Measurements from ENCODE around the gene GPR89B.
"Not testable (repeated sequence)": the region's sequence is repeated elsewhere in the genome, so short reads cannot be mapped to it uniquely, and the experiment has no call there.

The GPR89B gene

DNA sequence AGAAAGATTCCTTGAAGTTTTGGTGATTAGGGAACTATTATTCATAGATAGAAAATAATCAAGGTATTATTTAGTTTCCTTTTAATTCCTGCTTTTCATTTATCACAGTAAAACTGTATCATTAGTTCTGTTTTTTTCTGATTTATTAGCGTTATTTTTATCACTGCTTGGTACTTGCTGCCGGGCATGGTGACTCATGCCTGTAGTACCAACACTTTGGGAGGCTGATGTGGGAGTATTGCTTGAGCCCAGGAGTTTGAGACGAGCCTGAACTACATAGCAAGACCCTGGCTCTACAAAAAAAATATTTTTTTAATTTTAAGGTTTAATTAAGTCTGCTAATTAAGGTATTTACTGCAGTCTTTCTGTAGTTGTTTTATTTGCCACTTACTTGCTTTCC, 59.7 kb downstream of the GPR89B start:
- not testable (repeated sequence) for H3K27me3 ChIP-seq (replicated peaks; ENCODE audit: control insufficient read depth, insufficient read depth, low read length); H3K36me3 ChIP-seq (ENCODE audit: control insufficient read depth, insufficient read depth, low read length); DNase-seq (ENCODE audit: extremely low read depth, insufficient read length)

DNA sequence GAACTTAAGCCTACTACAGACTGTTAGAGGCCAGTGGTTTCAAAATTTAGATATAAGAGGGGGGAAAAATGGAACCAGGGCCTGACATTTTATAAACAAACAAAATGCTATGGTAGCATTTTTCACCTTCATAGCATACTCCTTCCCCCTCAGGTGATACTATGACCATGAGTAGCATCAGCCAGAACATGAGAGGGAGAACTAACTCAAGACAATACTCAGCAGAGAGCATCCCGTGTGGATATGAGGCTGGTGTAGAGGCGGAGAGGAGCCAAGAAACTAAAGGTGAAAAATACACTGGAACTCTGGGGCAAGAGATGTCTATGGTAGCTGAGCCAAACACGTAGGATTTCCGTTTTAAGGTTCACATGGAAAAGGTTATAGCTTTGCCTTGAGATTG, 64.7 kb downstream of the GPR89B start:
- DNase-seq (ENCODE audit: extremely low read depth, insufficient read length); H3K36me3 ChIP-seq (ENCODE audit: control insufficient read depth, insufficient read depth, low read length); H3K27me3 ChIP-seq (replicated peaks; ENCODE audit: control insufficient read depth, insufficient read depth, low read length); H3K4me3 ChIP-seq (replicated peaks; ENCODE audit: low read depth, low read length): not testable (repeated sequence)

More for the DNA sequence above, 59.7 kb downstream of the GPR89B start:
- not testable (repeated sequence) for H3K4me3 ChIP-seq (replicated peaks; ENCODE audit: low read depth, low read length)

DNA sequence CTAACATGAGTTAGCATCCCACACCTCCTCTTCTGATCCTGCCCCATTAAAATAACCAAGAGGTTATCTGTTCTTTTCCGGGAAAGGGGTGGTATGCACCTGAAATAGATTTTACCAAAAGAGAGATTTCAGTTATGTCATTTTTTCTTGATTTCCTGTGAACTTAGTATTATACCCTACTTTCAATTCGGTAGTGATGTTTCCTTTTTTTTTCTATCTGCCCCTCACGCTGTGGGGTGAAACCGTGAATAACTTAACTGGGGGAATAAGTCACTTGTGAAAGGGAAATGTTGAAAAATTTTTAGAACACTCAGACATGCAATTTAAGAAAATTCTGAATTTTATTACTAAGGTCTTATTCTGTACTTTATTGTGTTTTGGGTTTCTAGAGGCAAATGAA, 65.2 kb downstream of the GPR89B start:
- not testable (repeated sequence) for H3K36me3 ChIP-seq (ENCODE audit: control insufficient read depth, insufficient read depth, low read length); H3K4me3 ChIP-seq (replicated peaks; ENCODE audit: low read depth, low read length); DNase-seq (ENCODE audit: extremely low read depth, insufficient read length); H3K27me3 ChIP-seq (replicated peaks; ENCODE audit: control insufficient read depth, insufficient read depth, low read length)

DNA sequence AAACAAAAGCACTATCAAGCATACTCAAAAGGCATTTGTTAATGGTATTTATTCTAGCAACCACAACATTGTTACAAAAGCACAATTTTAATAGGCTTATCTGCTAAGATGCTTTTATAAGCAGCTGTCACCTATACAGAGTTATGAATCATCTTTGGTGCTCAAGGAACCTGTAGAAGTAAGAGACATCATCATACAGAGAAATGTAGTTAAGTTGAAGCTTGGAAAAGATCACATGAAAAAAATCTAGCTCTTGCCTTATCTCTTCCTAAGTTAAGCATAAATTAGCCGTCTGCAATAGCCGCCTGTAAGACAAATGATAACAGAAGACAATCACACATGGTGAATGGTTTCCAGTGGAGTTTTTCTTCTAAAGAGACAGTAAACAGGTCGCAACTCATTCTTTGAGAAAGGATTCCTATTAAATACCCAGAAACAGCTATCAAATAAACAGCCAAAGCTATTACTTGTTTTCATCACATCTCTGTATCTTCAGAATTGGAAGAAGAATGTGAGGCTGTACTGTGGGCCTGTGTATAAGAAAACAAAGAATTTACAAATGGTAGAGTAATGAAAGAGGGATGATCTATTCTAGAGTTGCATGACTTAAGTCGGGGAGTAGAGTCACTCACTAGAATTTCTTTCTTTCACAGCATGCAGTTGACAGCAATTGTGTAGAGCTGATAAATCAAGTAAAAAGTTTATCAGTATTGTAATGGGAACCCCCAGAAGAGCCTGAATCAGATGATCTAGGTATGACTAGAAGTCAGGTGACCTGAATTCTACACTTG, 65.8 kb downstream of the GPR89B start:
- not testable (repeated sequence) for DNase-seq (ENCODE audit: extremely low read depth, insufficient read length); H3K36me3 ChIP-seq (ENCODE audit: control insufficient read depth, insufficient read depth, low read length); H3K4me3 ChIP-seq (replicated peaks; ENCODE audit: low read depth, low read length); H3K27me3 ChIP-seq (replicated peaks; ENCODE audit: control insufficient read depth, insufficient read depth, low read length)

DNA sequence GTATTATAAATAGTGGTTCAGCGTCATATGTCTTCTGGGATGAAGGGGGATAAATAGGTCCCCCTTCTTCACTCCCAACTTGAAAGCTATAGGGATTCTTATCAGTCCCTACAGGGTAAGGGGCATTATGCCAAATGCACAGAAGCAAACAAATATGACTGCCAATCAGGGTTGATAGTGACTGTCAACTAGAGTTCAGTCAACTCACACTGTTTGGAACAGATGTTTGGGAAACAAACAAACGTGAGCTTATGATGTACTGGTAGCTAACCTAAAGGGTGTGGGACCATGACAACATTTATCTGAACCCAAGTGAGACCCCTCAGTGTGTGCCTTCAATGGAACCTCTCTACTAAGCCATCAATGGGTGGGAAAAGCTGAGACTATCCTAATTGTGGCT, 67.9 kb downstream of the GPR89B start:
- not testable (repeated sequence) for H3K27me3 ChIP-seq (replicated peaks; ENCODE audit: control insufficient read depth, insufficient read depth, low read length); H3K36me3 ChIP-seq (ENCODE audit: control insufficient read depth, insufficient read depth, low read length); DNase-seq (ENCODE audit: extremely low read depth, insufficient read length); H3K4me3 ChIP-seq (replicated peaks; ENCODE audit: low read depth, low read length)

DNA sequence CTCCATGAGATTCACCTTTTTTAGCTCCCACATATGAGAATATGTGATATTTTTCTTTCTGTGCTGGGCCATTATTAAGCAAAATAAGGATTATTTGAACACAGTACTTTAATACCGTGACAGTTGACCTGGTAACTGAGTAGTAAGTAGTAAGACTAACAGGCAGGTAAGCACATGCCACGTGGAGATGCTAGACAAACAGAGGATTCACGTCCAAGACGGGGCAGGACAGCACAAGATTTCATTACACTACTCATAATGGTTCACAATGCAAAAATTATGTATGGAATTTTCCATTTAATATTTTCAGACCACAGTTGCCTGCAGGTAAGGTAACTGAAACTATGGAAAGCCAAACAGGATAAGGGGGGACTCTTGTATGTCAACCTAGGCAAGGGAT, 79.5 kb downstream of the GPR89B start:
- H3K4me3 ChIP-seq (replicated peaks; ENCODE audit: low read depth, low read length); H3K36me3 ChIP-seq (ENCODE audit: control insufficient read depth, insufficient read depth, low read length); DNase-seq (ENCODE audit: extremely low read depth, insufficient read length); H3K27me3 ChIP-seq (replicated peaks; ENCODE audit: control insufficient read depth, insufficient read depth, low read length): not testable (repeated sequence)

DNA sequence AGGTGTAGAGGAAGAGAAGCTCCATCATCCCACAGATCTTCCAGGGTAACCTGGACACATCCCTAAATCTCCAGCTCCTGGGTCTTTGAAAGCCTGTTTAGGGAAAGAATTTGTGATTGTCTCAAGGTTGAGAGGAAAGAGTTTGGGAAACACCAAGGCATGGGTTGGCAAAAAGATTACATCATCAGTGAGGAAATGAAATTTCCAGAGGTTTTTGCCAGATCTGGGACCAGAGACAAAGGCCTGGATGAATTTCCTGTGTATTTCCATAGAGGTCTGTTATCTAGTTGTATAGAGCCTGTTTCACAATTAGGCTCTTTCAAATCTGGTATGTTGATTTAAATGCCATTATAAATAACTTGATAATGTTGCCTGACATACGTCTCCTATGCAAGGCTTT, 82.3 kb downstream of the GPR89B start:
- TF ChIP-seq, protein P1, sequence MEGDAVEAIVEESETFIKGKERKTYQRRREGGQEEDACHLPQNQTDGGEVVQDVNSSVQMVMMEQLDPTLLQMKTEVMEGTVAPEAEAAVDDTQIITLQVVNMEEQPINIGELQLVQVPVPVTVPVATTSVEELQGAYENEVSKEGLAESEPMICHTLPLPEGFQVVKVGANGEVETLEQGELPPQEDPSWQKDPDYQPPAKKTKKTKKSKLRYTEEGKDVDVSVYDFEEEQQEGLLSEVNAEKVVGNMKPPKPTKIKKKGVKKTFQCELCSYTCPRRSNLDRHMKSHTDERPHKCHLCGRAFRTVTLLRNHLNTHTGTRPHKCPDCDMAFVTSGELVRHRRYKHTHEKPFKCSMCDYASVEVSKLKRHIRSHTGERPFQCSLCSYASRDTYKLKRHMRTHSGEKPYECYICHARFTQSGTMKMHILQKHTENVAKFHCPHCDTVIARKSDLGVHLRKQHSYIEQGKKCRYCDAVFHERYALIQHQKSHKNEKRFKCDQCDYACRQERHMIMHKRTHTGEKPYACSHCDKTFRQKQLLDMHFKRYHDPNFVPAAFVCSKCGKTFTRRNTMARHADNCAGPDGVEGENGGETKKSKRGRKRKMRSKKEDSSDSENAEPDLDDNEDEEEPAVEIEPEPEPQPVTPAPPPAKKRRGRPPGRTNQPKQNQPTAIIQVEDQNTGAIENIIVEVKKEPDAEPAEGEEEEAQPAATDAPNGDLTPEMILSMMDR (IDR thresholded peaks at IDR 0.05; ENCODE audit: insufficient read depth, low read length, poor library complexity, severe bottlenecking), result no peak
- H3K27me3 ChIP-seq (replicated peaks; ENCODE audit: control insufficient read depth, insufficient read depth, low read length), result no peaks in the 10 kb centered on the region; the same call in 1 of the 2 replicates
- H3K36me3 ChIP-seq (ENCODE audit: control insufficient read depth, insufficient read depth, low read length), result no peaks in the 10 kb centered on the region
- H3K4me3 ChIP-seq (replicated peaks; ENCODE audit: low read depth, low read length), result no peak overlapping the region
- no peak for DNase-seq (ENCODE audit: extremely low read depth, insufficient read length)

DNA sequence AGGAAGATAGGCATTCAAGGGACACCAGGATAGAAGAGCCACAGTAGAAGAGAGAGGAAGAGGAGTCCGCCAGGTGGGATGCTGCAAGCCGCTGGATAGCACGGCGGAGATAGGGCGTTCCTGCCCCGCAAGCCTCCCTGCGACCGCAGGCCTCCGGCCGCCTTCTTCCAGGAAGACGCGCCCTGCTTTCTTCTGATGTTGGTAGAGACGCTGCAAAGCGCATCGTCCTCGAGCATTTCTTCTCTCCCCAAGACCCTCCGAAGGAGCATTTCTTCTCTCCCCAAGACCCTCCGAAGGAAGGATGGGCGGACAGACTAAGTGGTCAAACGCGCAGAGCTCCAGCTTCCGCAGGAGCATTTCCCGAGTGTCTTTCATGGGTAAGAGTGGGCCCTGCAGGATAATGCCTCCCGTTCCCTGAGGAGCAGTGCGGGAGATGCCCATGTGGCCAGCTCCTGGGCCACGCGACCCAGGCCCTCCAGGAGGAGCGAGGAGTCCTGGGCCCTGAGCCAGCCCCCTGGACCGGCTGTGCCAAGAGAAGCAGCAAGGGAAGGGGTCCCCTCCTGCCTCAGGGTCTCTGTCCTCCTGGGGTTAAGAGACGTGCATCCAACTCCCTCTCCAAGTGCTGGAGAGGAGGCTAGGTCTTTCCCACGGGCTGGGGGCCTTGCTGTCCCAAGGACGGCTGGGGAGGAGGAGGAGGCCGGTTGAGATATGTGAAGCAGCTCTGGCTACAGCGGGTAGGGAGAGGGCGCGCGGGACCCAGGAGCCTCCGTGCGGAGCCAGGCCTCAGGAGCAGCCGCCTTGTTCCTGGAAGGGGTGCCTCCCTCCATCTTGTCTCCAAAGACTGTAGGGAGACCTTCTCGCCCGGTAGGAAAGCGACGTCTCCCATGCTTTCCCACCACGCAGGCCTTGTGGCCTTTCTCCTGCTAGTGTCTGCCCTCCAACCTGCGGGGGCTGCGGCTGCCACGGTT, 85.2 kb downstream of the GPR89B start:
- not testable (repeated sequence) for H3K27me3 ChIP-seq (replicated peaks; ENCODE audit: control insufficient read depth, insufficient read depth, low read length); H3K36me3 ChIP-seq (ENCODE audit: control insufficient read depth, insufficient read depth, low read length); H3K4me3 ChIP-seq (replicated peaks; ENCODE audit: low read depth, low read length); DNase-seq (ENCODE audit: extremely low read depth, insufficient read length)

DNA sequence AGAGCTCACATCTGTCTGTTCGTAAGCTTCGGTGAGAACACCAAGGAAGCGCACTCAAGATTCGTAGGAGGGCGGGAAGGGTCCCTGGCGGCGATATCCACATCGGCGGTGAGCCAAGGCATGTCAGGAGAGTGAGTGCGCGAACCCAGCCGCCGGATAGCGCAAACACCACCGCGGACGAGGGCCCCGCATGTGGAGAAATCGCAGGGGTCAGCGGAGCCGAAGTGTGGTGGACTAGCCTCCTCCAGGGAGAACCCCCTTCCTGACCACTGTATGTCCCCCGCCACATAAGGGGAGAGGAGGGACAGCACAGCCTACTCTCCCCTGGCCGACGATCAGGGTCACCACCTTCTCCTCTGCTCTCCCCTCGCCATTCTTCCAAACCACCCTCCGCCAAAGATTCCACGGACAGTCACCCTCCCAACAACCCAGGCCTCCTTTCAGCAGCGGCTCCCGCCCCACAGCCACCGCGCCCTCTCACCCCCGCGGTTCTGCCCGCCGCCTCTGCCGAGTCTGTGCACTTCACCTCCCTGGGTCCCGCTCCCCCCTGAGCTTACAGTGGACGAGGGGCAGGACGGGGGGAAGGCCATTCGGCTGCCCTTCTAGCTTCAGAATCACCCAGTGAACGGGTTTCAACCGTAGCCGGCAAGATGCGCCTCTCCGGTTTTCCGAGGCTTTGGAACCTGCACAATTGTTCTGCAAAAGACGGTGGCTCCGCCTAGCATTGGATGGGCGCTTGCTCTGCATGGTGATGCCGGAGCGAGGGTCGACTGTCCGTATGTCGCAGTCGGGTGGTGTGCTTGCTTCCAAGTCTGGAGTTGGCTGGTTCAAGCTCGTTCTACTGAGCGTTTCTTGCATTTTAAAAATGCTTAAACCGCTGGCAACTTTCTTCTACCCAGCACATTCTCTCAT, 86.3 kb downstream of the GPR89B start:
- H3K27me3 ChIP-seq (replicated peaks; ENCODE audit: control insufficient read depth, insufficient read depth, low read length); H3K36me3 ChIP-seq (ENCODE audit: control insufficient read depth, insufficient read depth, low read length); DNase-seq (ENCODE audit: extremely low read depth, insufficient read length); H3K4me3 ChIP-seq (replicated peaks; ENCODE audit: low read depth, low read length): not testable (repeated sequence)

DNA sequence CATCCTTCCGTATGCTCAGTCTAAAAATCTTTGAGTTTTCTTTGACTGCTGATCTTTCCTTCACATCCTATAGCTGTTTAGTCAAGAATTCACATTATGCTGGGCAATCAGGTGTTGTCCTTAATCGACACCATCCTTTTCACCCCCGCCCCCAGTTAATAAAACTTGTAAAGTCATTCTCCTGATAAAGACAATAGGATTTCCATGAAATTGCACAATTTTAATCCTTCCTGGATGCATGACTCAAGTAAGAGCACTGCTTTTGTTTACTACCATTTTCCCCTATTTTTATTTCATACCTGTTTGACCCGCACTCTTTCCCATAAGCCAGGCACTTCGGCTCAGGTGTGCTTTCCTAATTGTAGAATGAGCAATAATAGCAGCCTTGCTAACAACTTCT, 96.7 kb downstream of the GPR89B start:
- H3K36me3 ChIP-seq (ENCODE audit: control insufficient read depth, insufficient read depth, low read length); H3K27me3 ChIP-seq (replicated peaks; ENCODE audit: control insufficient read depth, insufficient read depth, low read length); H3K4me3 ChIP-seq (replicated peaks; ENCODE audit: low read depth, low read length); DNase-seq (ENCODE audit: extremely low read depth, insufficient read length): not testable (repeated sequence)

DNA sequence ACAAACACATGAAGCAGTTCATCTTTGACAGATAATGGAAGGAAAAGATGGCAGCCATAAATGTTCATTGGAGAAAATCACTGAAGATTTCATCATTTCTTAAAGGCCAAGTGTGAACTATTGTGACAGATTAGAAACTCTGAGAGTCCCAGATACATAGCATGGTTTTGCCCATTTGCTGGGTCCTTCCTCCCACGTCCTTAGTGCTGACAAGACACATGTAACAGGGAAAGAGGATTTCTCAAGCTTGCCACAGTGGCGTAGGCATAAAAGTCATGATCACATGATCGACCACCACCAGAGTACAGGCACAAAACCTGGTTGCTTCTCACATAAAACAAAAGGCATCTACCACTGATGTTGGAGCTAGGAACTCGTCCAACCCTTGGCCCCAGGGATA, 98.8 kb downstream of the GPR89B start:
- DNase-seq (ENCODE audit: extremely low read depth, insufficient read length); H3K36me3 ChIP-seq (ENCODE audit: control insufficient read depth, insufficient read depth, low read length); H3K4me3 ChIP-seq (replicated peaks; ENCODE audit: low read depth, low read length); H3K27me3 ChIP-seq (replicated peaks; ENCODE audit: control insufficient read depth, insufficient read depth, low read length): not testable (repeated sequence)

DNA sequence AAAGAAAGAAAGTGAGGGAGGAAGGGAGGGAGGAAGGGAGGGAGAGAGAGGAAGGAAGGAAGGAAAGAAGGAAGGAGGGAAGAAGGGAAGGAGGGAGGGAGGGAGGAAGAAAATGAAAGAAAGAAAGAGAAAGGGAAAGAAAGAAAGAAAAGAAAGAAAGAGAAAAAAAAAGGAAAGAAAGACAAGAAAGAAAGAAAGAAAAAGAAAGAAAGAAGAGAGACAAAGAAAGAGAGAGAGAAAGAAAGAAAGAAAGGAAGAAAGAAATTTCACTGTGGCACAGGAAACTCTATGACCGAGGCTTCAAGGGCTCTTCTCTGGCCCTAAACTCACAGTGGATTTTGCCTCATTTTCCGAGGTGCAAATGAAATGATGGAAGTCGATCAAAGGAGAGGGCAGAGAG, 104.0 kb downstream of the GPR89B start:
- not testable (repeated sequence) for DNase-seq (ENCODE audit: extremely low read depth, insufficient read length); H3K36me3 ChIP-seq (ENCODE audit: control insufficient read depth, insufficient read depth, low read length); H3K4me3 ChIP-seq (replicated peaks; ENCODE audit: low read depth, low read length); H3K27me3 ChIP-seq (replicated peaks; ENCODE audit: control insufficient read depth, insufficient read depth, low read length)

All from GM06990 (cell line).